ENCODE results near the gene ITM2B. TPM values are rescaled to one million over a fixed set of nuclear protein-coding genes. Genes with fewer than 3 reads are reported as not detected.
"Not testable (repeated sequence)": the region's sequence is repeated elsewhere in the genome, so short reads cannot be mapped to it uniquely, and the experiment has no call there.

ITM2B gene
- total RNA-seq, result 519 TPM
- long read RNA-seq, full-length matches to known transcripts, result 922 of 959 reads
- long read RNA-seq, partial matches to known transcripts, result 28 of 959 reads
- long read RNA-seq, other reads (novel, unspliced or antisense), result 9 of 959 reads

- ATAC-seq, result peak; percentile 92
- intact Hi-C loops (cut with micrococcal nuclease), result loop anchor here (10.0 kb wide), 1 partner anchor 118 kb away; no protein-coding TSS in a partner anchor
- DNase-seq, result peak; percentile 90
Measured at GRCh38 chr13:48233046-48233888, at the start of gene ITM2B. TSS of gene ITM2B (plus strand) at chr13:48233206. CDS start at chr13:48233361, 155 bp downstream.

DNA sequence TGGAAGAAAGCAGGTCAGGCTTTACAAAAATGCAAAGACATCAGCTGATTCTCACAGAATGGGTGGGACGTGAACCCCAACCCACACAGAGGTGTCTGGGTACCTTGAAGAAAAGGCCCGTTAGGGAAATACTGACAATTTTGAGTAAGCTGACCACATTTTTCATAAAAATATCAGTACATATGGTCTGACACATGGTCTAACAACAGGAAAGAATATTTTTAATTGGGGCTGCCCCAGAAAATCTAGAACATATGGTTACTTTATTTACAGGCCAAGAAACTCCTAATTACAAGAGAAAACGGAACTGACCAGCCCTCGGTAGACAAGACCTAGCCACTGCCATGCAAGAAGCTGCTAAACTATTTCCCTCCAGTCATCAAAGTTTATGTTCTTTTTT is 48.7 kb upstream of the ITM2B start:
- DNase-seq (no peak), ATAC-seq (no peak)
- intact Hi-C loops (cut with micrococcal nuclease), result no loop called here

DNA sequence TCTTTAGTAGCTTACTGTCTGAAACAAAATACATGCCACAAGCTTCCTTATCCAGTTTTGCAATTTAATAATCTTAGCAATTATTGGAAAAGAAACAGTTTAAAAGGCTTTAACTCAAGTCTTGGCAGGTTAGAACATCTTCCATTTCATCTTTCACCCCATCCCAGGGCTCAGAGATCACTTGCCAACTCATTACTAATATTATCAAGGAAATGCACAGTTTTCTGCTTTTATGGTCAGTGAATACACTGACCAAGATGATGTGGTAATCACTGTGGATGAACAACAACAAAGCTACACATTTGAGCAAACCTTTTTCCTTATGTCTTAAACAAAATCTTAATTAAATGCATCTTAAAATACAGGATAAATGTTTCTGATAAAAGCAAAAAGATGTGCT is 48.0 kb upstream of the ITM2B start:
- intact Hi-C loops (cut with micrococcal nuclease), result no loop called here
- DNase-seq (no peak), ATAC-seq (no peak)

- no peak for ATAC-seq
- intact Hi-C loops (cut with micrococcal nuclease), result no loop called here
- no peak for DNase-seq
Measured at GRCh38 chr13:48186722-48187121, 46.3 kb upstream of the ITM2B start.

GRCh38 chr13:48188131-48188530 is 44.9 kb upstream of the ITM2B start:
- no peak for DNase-seq
- no peak for ATAC-seq
- intact Hi-C loops (cut with micrococcal nuclease), result no loop called here

GRCh38 chr13:48188601-48189000 is 44.4 kb upstream of the ITM2B start:
- DNase-seq (no peak), ATAC-seq (no peak)
- intact Hi-C loops (cut with micrococcal nuclease), result no loop called here

DNA sequence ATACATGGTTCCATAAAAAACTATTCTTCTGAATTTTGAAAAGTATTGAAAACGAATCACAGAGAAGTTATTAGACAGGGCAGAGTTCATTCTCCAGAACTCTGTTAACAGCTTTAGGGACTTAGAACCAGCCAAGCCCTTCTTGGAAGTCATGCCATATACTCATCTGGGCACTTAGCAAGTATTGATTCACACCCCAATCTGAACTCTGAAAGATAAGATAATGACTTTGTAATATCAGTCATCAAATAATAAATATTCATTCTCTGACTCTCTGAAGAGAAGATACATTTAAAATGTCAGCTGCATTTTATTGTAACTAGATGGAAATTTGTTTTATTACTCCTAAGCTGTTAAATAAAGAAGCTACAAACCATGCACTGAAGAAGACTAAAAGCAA is 43.8 kb upstream of the ITM2B start:
- no peak for DNase-seq
- intact Hi-C loops (cut with micrococcal nuclease), result no loop called here
- ATAC-seq, result no peak

DNA sequence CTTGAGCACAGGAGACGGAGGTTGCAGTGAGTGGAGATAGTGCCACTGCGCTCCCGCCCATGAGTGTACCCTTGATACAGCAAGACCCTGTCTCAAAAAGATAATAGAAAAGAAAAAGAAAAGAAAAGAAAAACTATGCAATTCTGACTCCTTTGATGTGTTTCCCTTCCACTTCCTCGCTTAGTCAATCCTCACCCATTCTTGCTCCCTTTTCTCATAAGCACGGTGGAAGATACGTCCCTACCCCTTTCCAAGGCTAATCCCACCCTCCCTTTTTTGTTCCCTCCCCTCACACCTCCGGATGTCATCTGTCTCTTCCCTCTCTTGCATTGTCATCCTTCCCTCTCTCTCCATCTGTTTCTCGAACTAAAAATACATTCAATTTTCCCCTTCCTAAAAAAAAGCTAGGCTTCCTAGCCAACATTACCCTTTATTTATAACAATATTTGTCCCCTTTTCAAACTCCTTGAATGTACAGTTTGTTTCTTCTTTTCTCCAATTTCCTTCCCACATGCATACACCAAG is 40.5 kb upstream of the ITM2B start:
- DNase-seq (no peak), ATAC-seq (no peak)
- intact Hi-C loops (cut with micrococcal nuclease), result no loop called here

GRCh38 chr13:48194379-48194754 is 38.6 kb upstream of the ITM2B start:
- DNase-seq, result no peak
- ATAC-seq, result peak; percentile 28
- intact Hi-C loops (cut with micrococcal nuclease), result no loop called here

DNA sequence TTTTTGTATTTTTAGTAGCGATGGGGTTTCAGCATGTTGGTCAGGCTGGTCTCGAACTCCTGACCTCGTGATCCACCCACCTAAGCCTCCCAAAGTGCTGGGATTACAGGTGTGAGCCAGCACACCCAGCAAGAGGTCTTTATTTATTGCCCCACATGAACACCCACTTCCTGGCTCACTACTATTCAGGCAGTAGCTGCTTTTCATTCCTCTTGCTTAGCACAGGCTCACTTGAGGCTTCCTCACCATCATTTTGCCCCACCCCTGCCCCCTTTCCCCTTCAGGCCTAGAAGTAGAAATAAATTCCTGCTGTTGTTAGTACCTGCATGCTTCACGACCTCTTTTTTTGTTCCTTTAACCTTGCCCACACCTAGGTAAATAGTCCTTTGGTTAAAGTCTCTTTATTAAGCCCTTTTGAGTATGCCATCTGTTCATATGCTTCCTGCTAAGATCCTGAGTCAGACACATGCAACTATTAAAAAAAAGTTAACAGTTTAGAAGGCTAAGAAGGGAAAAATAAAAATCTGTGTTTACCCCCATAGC is 33.5 kb upstream of the ITM2B start:
- intact Hi-C loops (cut with micrococcal nuclease), result no loop called here
- ATAC-seq (no peak), DNase-seq (no peak)

DNA sequence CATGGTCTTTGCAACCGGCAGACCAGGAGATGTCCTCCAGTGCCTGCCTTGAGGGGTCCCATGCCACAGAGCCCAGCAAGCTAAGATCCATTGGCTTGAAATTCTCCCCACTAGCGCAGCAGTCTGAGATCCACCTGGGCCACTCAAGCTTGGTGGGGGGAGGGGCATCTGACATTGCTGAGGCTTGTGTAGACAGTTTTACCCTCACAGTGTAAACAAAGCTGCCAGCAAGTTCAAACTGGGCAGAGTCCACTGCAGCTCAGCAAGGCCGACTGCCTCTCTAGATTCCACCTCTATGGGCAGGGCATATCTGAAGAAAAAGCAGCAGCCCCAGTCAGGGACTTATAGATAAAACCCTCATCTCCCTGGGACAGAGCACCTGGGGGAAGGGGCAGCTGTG is 32.0 kb upstream of the ITM2B start:
- no peak for DNase-seq
- intact Hi-C loops (cut with micrococcal nuclease), result no loop called here
- no peak for ATAC-seq

DNA sequence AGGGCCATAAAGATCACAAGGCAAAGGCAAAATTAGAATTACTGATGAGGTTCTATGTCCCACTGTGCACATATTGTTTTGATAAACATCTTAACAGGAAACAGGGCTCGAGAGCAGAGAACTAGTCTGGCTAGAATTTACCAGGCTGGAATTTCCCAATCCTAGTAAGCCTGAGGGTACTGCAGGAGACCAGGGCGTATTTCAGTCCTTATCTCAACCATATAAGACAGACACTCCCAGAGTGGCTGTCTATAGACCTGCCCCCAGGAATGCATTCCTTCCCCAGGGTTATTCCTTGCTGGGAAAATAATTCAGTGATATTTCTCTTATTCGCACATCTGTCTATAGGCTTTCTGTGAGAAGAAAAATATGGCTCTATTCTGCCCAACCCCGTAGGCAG is 25.8 kb upstream of the ITM2B start:
- DNase-seq; intact Hi-C loops (cut with micrococcal nuclease); ATAC-seq: not testable (repeated sequence)

DNA sequence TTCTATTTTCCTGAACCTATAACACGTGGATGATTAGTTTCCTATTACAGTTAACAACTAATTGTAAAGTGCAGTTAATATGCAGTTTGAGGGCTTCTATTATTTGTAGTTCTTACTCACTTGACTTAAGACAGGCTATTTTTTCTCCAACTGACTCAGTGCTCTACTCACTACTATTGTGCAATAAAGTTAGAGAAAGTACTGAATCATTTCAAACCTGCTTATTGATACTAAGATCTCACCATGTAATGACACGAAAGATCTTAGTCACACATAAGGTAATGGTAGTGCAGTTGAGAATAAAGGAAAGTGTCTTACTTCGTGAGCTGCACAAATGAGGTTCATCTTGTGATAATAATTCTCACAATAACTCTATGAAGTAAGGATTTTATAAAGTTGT is 22.8 kb upstream of the ITM2B start:
- ATAC-seq, result no peak
- intact Hi-C loops (cut with micrococcal nuclease), result no loop called here

GRCh38 chr13:48214519-48215121 is 18.4 kb upstream of the ITM2B start:
- no peak for ATAC-seq
- intact Hi-C loops (cut with micrococcal nuclease), result no loop called here
- DNase-seq, result no peak

More for the DNA sequence above, 22.8 kb upstream of the ITM2B start:
- no peak for DNase-seq

DNA sequence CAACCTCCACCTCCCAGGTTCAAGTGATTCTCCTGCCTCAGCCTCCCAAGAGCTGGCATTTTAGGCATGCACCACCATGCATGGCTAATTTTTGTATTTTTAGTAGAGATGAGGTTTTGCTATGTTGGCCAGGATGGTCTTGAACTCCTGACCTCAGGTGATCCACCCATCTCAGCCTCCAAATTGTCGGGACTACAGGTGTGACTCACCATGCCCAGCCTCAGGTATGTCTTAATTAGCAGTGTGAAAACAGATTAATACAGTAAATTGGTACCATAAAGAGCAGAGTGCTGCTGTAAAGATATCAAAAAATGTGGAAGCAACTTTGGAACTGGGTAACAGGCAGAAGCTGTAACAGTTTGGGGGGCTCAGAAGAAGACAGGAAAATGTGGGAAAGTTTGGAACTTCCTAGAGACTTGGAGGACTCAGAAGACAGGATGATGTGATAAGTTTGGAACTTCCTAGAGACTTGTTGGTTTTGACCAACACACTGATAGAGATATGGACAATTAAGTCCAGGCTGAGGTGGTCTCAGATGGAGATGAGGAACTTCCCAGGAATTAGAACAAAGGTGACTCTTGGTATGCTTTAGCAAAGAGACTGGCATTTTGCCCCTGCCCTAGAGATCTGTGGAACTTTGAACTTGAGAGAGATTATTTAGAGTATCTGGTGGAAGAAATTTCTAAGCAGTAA is 17.3 kb upstream of the ITM2B start:
- ATAC-seq; intact Hi-C loops (cut with micrococcal nuclease); DNase-seq: not testable (repeated sequence)

DNA sequence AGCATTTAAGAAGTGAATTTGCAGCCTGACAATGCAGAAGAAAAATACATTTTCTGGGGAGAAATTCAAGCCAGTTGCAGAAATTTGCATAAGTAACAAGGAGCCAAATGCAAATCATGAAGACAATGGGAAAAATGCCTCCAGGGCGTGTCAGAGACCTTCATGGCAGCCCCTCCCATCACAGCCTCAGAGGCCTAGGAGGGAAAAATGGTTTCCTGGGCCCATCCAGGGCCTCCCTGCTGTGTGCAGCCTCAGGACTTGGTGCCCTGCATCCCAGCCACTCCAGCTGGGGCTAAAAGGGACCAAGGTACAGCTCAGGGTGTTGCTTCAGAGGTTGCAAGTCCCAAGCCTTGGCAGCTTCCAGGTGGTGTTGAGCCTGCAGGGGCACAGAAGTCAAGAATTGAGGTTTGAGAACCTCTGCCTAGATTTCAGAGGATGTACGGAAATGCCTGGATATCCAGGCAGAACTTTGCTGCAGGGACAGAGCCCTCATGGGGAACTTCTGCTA is 16.7 kb upstream of the ITM2B start:
- ATAC-seq (no peak), DNase-seq (no peak)
- intact Hi-C loops (cut with micrococcal nuclease), result no loop called here

GRCh38 chr13:48220592-48220980 is 12.4 kb upstream of the ITM2B start:
- no peak for DNase-seq
- intact Hi-C loops (cut with micrococcal nuclease), result no loop called here
- ATAC-seq, result no peak

DNA sequence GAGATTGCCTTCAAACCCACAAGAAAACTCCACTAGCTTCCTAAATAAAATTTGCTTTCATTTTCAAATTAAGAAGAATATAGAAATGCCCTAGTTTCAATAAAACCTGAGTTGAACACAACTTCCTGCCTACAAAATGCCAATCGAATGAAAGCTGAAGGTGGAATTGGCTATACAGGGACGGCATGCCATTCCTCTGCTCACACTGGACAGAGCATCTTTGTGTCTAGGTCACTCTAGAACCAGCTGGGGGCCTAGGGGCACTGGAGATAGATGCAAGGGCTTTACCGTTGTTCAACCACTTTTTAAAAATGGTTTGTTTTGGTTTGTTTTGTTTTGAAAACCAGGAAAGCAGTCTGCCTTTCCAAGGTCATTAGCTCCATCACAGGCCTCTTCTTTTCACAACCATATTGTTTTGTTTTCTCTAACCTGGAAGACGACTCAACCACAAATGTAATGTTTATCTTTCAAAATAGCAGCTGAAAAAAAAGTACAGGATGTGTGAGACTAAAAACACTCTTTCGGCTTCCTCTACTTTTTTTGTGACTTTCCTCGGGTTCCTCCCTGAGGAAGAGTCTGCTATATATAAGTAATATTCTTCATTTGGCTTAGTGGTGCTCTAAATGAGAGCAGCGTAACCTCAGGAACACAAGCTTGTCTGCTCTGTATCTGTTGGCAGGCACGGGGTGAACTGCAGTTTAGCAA is 11.9 kb upstream of the ITM2B start:
- intact Hi-C loops (cut with micrococcal nuclease), result no loop called here
- ATAC-seq, result peak; percentile 73
- DNase-seq, result no peak

DNA sequence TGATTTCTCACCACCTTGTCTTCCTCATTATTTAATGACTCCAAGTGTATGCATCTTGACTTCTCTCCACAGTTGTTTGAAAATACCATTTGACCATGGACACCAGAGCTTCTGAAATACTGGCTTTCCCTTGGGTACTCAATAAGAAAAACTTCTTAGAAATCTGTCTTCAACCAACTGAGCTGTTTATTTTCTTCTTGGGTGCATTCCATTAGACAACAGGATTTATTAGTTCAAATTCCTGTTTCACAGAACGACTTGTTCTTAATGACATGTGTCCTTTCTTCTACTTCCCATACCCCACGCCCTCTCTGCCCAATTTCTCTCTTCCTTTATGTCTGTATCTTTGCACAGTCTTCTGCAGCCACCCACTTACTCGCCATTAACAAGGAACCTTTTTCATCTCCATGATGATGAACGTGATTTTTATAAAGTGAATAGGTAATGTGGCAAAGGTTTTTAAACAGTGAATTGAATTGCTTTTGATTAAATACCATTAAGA is 11.3 kb upstream of the ITM2B start:
- intact Hi-C loops (cut with micrococcal nuclease), result no loop called here
- DNase-seq (no peak), ATAC-seq (peak; percentile 69)

All from left ventricle myocardium superior (tissue), 1 donor.